Astrocyte of the spinal cord (primary cell): ENCODE measurements around the gene TIPIN.
"Not testable (repeated sequence)": the region's sequence is repeated elsewhere in the genome, so short reads cannot be mapped to it uniquely, and the experiment has no call there.

Experiments
- DNase-seq: peaks from one replicate; pipeline ENCODE4 v3.0.0; 2011; ENCODE audit warnings: low read depth, low spot score
- H3K4me3 ChIP-seq: 2 replicates; pipeline ENCODE4 v1.5.1; 2011; ENCODE audit warnings: low read depth, mild to moderate bottlenecking, low read length, moderate library complexity
- in situ Hi-C: cut with HindIII; loops from 2 replicates; pipeline ENCODE4 v1.10.0; 2017; ENCODE audit warnings: low sequenced_read_pairs
- TF ChIP-seq, protein P1 (sequence below): IDR thresholded peaks from 2 replicates; pipeline ENCODE4 v1.5.1; 2012; ENCODE audit warnings: low read depth, mild to moderate bottlenecking, low read length, inconsistent platforms

TIPIN gene

DNA sequence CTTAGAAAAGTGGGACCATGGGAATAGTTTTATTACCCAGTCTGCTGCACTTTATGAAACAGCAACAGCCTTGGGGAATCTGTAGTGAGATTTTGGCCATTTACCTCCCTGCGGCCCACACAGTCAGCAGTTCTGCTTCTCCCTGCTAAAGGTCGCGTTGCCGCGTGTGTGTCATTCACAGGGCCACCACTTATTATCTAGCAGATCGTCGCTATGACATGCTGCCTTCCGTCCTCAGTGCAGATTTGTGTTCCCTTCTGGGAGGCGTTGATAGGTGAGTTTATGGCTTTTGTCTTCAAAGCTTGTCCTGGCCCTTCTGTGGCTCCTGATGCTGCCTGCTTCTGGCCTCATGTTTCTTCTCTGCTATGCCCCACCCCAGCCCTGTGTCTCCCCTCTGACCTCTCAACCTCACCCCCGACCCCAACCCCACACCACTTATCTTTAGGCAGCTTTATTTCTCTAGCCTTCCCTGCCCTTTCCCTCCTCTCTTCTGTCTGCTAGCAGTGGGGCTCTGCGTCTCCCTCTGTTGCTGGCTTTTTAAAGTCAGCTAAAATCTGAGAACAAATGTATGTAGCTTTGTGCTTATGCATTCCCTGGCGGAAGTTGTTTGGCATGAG lies 33.1 kb downstream of the TIPIN start:
- in situ Hi-C loops = no loop called here
- no peak overlapping the region for H3K4me3 ChIP-seq
- DNase-seq = no peak
- TF ChIP-seq, protein P1, sequence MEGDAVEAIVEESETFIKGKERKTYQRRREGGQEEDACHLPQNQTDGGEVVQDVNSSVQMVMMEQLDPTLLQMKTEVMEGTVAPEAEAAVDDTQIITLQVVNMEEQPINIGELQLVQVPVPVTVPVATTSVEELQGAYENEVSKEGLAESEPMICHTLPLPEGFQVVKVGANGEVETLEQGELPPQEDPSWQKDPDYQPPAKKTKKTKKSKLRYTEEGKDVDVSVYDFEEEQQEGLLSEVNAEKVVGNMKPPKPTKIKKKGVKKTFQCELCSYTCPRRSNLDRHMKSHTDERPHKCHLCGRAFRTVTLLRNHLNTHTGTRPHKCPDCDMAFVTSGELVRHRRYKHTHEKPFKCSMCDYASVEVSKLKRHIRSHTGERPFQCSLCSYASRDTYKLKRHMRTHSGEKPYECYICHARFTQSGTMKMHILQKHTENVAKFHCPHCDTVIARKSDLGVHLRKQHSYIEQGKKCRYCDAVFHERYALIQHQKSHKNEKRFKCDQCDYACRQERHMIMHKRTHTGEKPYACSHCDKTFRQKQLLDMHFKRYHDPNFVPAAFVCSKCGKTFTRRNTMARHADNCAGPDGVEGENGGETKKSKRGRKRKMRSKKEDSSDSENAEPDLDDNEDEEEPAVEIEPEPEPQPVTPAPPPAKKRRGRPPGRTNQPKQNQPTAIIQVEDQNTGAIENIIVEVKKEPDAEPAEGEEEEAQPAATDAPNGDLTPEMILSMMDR = no peak

DNA sequence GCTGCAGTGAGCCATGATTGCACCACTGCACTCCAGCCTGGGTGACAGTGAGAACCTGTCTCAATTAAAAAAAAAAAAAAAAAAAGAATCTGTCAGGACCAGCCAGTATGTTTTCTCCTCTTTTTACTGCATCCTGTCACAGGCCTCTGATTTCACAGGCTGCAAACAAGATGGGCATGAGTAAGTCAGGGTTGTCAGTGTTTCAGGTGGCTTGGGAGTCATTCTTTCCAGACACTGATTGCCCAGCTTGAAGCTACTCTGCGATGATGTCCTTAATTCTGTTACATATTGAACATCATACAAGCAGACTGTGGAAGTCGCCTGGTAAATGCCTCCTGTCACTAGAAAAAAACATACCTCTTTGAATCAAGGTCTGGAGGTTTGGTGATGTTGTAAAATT lies 44.3 kb downstream of the TIPIN start:
- in situ Hi-C loops = no loop called here
- TF ChIP-seq, protein P1 = no peak
- no peak for DNase-seq
- H3K4me3 ChIP-seq = no peak overlapping the region

DNA sequence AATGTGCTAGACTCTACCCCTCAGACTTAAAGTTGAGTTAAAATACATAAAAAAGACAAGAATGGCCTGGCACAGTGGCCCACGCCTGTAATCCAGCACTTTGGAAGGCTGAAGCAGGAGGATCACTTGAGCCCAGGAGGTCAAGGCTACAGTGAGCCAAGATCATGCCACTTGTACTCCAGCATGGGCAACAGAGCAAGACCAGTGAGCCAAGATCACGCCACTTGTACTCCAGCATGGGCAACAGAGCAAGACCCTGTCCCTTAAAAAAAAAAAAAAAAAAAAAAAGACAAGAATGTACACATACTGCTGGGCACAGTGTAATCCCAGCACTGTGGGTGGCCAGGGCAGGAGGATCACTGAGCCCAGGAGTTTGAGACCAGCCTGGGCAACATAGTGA lies 45.7 kb downstream of the TIPIN start:
- TF ChIP-seq, protein P1 = no peak
- in situ Hi-C loops = no loop called here
- DNase-seq = no peak
- H3K4me3 ChIP-seq = no peak overlapping the region

DNA sequence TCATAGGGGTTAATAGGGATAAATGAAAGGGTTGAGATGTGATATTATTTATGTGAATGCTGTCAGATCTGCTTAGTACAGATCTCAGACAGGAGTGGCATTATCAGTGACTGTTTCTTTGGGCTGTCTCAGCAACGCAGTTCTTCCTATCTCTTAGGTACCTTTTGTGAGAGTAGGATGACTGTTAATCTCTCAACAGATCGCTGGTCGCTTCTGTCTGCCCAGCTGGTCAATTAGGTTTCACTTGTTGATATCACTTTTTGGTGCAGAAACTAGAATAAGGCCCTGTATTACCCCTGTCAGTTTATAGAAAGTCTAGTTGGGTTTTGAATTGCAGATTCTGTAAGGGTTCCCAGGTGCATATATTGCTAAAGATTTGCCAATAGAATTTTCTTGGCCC lies 46.7 kb downstream of the TIPIN start:
- TF ChIP-seq, protein P1 = no peak
- in situ Hi-C loops = no loop called here
- H3K4me3 ChIP-seq = no peak overlapping the region
- no peak for DNase-seq

DNA sequence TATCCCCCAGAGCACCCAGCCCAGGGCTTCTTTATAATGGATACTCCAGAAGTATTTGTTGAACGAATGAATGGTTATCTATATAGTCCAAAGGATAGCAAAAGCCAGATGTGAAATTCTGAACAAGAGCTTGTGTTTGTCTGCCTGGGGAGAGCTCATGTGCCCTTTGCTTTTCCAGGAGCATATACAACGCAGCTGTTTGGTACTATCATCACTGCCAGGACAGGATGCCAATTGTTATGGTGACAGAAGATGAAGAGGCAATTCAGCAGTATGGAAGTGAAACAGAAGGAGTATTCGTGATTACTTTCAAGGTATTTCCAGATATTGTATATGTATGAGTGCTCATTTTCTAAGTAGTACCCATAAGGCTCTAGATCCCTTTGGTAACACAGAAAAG lies 48.0 kb downstream of the TIPIN start:
- TF ChIP-seq, protein P1 = no peak
- in situ Hi-C loops = no loop called here
- no peak overlapping the region for H3K4me3 ChIP-seq
- DNase-seq = no peak

DNA sequence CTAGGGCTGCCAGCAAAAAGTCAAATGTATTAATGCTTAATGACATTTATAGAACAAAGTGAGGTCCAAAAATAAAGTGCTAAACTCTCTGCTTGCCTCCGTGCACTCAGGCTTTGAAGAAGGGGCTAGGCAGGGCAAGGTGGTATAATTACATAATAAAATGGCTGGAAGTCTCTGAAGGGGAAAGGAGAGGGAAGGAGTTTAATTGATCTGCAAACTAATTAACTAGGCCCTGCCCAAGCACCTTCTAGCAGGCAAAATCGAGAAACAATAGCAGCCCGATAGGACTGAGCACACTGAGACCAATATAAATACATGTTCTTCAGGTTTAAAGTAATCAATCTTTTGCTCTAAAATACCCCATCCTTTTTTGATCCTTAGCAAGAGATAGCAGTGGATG lies 50.1 kb downstream of the TIPIN start:
- no peak overlapping the region for H3K4me3 ChIP-seq
- TF ChIP-seq, protein P1 = no peak
- no peak for DNase-seq
- in situ Hi-C loops = no loop called here

DNA sequence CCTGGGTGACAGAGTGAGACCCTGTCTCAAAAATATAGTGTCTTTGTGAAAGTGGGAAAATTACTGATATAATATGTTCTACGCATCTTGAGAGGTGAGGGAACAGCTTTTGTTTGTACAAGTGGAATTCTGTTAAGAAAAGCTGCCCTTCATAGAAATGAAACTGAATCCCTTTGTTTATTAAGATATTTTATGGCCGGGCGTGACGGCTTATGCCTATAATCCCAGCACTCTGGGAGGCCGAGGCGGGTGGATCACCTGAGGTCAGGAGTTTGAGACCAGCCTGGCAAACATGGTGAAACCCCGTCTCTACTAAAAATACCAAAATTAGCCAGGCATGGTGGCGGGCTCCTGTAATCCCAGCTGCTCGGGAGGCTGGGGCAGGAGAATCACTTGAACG lies 52.1 kb downstream of the TIPIN start:
- in situ Hi-C loops, DNase-seq, H3K4me3 ChIP-seq: not testable (repeated sequence)
